DMS53 treated with DMSO at 0.1 percent for 48 hours (cell line): Measurements from ENCODE around the gene MCUR1.
"Not testable (repeated sequence)": the region's sequence is repeated elsewhere in the genome, so short reads cannot be mapped to it uniquely, and the experiment has no call there.

Source experiments
- DNase-seq: peaks from one replicate; lab custom pipeline; 2025; ENCODE audit not compliant: unreplicated experiment; lab: John Stamatoyannopoulos, UW

Gene MCUR1

GRCh38 chr6:13814176-13814937 is at the start of gene MCUR1:
TSS of gene MCUR1 (minus strand) at chr6:13814557. CDS start at chr6:13814429, 128 bp downstream.
- DNase-seq, result peak; percentile 91

- peak; percentile 67 for DNase-seq
Observed at GRCh38 chr6:13863699-13864155, 49.4 kb upstream of the MCUR1 start.

- not testable (repeated sequence) for DNase-seq
Observed at GRCh38 chr6:13860556-13861185, 46.3 kb upstream of the MCUR1 start.

- DNase-seq, result no peak
Observed at GRCh38 chr6:13859871-13860555, 45.7 kb upstream of the MCUR1 start.

- DNase-seq, result no peak
Observed at GRCh38 chr6:13854716-13855250, 40.4 kb upstream of the MCUR1 start.

GRCh38 chr6:13853871-13854270 is 39.5 kb upstream of the MCUR1 start:
- DNase-seq, result no peak

- DNase-seq, result no peak
Observed at GRCh38 chr6:13851803-13852202, 37.4 kb upstream of the MCUR1 start.

- no peak for DNase-seq
Observed at GRCh38 chr6:13851330-13851729, 37.0 kb upstream of the MCUR1 start.

GRCh38 chr6:13850690-13851089 is 36.3 kb upstream of the MCUR1 start:
- DNase-seq, result not testable (repeated sequence)

GRCh38 chr6:13848522-13849150 is 34.3 kb upstream of the MCUR1 start:
- DNase-seq, result no peak

GRCh38 chr6:13847326-13848050 is 33.1 kb upstream of the MCUR1 start:
- DNase-seq, result no peak

GRCh38 chr6:13846841-13847240 is 32.5 kb upstream of the MCUR1 start:
- DNase-seq, result no peak

GRCh38 chr6:13841936-13842335 is 27.6 kb upstream of the MCUR1 start:
- no peak for DNase-seq

- no peak for DNase-seq
Observed at GRCh38 chr6:13838616-13839015, 24.3 kb upstream of the MCUR1 start.

- no peak for DNase-seq
Observed at GRCh38 chr6:13836170-13836569, 21.8 kb upstream of the MCUR1 start.

- DNase-seq, result no peak
Observed at GRCh38 chr6:13834790-13835189, 20.4 kb upstream of the MCUR1 start.

GRCh38 chr6:13834018-13834417 is 19.7 kb upstream of the MCUR1 start:
- not testable (repeated sequence) for DNase-seq

- DNase-seq, result no peak
Observed at GRCh38 chr6:13832778-13833177, 18.4 kb upstream of the MCUR1 start.

- no peak for DNase-seq
Observed at GRCh38 chr6:13831615-13832014, 17.3 kb upstream of the MCUR1 start.

- DNase-seq, result no peak
Observed at GRCh38 chr6:13830803-13831202, 16.4 kb upstream of the MCUR1 start.
